Activated CD8-positive, alpha-beta memory T cell treated with anti-CD3 and anti-CD28 coated beads for 1 hour (primary cell): Measurements from ENCODE around the gene LRRC1.
"Not testable (repeated sequence)": the region's sequence is repeated elsewhere in the genome, so short reads cannot be mapped to it uniquely, and the experiment has no call there.

ENCODE experiments used
- DNase-seq, 2 donors: peaks; one replicate each; pipeline ENCODE4 v3.0.0-alpha.2; 2020; ENCODE audit warnings: low read depth in 1 of 2; ENCODE audit errors: extremely low read depth in 1 of 2

LRRC1 gene

GRCh38 chr6:53792016-53792415, 2.8 kb upstream of the LRRC1 start:
- no peak for DNase-seq

- no peak for DNase-seq
These were observed 1.9 kb upstream of the LRRC1 start for GRCh38 chr6:53792973-53793317.

GRCh38 chr6:53793318-53794136, 1.3 kb upstream of the LRRC1 start:
- no peak for DNase-seq

GRCh38 chr6:53794137-53794719, 577 bp upstream of the LRRC1 start:
- peak in 1 of 2 donors; percentile 23 for DNase-seq

- DNase-seq = no peak
These were observed 516 bp downstream of the LRRC1 start for GRCh38 chr6:53795340-53795701.

GRCh38 chr6:53795702-53796450, 1.1 kb downstream of the LRRC1 start:
- no peak for DNase-seq

- DNase-seq = no peak
These were observed 1.6 kb downstream of the LRRC1 start for GRCh38 chr6:53796451-53796780.

- no peak for DNase-seq
These were observed 2.0 kb downstream of the LRRC1 start for GRCh38 chr6:53796791-53797190.

- no peak for DNase-seq
These were observed 2.5 kb downstream of the LRRC1 start for GRCh38 chr6:53797304-53797703.

- DNase-seq = no peak
These were observed 4.5 kb downstream of the LRRC1 start for GRCh38 chr6:53799340-53799739.

- DNase-seq = no peak
These were observed 6.2 kb downstream of the LRRC1 start for GRCh38 chr6:53801022-53801421.

- DNase-seq = no peak
These were observed 7.8 kb downstream of the LRRC1 start for GRCh38 chr6:53802582-53802981.

- DNase-seq = no peak
These were observed 8.5 kb downstream of the LRRC1 start for GRCh38 chr6:53803081-53803860.

GRCh38 chr6:53805016-53805415, 10.2 kb downstream of the LRRC1 start:
- no peak for DNase-seq

GRCh38 chr6:53805725-53806124, 10.9 kb downstream of the LRRC1 start:
- DNase-seq = no peak

GRCh38 chr6:53807606-53808005, 12.8 kb downstream of the LRRC1 start:
- DNase-seq = not testable (repeated sequence)

- no peak for DNase-seq
These were observed 13.6 kb downstream of the LRRC1 start for GRCh38 chr6:53808302-53808881.

GRCh38 chr6:53809691-53810090, 14.9 kb downstream of the LRRC1 start:
- no peak for DNase-seq

GRCh38 chr6:53811082-53811481, 16.3 kb downstream of the LRRC1 start:
- DNase-seq = no peak

- no peak for DNase-seq
These were observed 16.9 kb downstream of the LRRC1 start for GRCh38 chr6:53811746-53812145.

- no peak for DNase-seq
These were observed 18.3 kb downstream of the LRRC1 start for GRCh38 chr6:53813096-53813495.
